22Rv1 (cell line): ENCODE data around the gene ASCC1.

ENCODE experiments used
- ZFX ChIP-seq: fragments of 450-650 bp; IDR thresholded peaks from 2 replicates; pipeline ENCODE4 v1.6.1; 2017; ENCODE audit warnings: antibody characterized with exemption, borderline replicate concordance
- TF ChIP-seq, protein P1 (sequence below): fragments of 450-650 bp; IDR thresholded peaks from 2 replicates; pipeline ENCODE4 v1.5.1; 2017; ENCODE audit warnings: mild to moderate bottlenecking

DNA sequence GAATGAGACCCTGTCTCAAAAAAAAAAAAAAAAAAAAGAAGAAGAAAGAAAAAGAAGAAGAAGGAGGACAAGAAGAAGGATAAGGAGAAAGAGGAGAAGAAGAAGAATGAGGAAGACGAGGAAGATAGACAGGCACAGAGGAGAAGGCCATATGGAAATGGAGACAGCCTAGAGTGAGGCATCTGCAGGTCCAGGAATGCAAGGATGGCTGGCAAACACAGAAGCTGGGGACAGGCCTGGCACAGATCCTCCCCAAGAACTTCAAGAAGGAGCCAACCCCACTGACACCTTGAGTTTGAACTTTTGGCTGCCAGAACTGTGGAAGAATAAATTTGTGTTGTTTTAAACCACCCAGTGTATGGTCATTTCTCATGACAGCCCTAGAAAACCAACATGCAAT is 166.6 kb downstream of the ASCC1 start:
- TF ChIP-seq, protein P1, sequence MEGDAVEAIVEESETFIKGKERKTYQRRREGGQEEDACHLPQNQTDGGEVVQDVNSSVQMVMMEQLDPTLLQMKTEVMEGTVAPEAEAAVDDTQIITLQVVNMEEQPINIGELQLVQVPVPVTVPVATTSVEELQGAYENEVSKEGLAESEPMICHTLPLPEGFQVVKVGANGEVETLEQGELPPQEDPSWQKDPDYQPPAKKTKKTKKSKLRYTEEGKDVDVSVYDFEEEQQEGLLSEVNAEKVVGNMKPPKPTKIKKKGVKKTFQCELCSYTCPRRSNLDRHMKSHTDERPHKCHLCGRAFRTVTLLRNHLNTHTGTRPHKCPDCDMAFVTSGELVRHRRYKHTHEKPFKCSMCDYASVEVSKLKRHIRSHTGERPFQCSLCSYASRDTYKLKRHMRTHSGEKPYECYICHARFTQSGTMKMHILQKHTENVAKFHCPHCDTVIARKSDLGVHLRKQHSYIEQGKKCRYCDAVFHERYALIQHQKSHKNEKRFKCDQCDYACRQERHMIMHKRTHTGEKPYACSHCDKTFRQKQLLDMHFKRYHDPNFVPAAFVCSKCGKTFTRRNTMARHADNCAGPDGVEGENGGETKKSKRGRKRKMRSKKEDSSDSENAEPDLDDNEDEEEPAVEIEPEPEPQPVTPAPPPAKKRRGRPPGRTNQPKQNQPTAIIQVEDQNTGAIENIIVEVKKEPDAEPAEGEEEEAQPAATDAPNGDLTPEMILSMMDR = no peak
- no peak for TF ChIP-seq ZFX
